Astrocyte (in vitro differentiated cells and primary cell): ENCODE measurements around the gene NDFIP1. TPM values are rescaled to one million over a fixed set of nuclear protein-coding genes. Genes with fewer than 3 reads are reported as not detected.
A peak's percentile ranks its signal among the peaks of the same experiment; 100 is the strongest.

Experiments
- DNase-seq: peaks from one replicate; pipeline ENCODE4 v3.0.0-alpha.2; 2010; ENCODE audit warnings: low read depth
- FAIRE-seq: peaks from 2 replicates; lab custom pipeline; 2011; peaks lifted over from hg19 to GRCh38; lab: Jason Lieb, UNC
- H2AFZ ChIP-seq: 2 replicates; pipeline ENCODE4 v1.6.0; 2012; ENCODE audit warnings: low read depth, low read length, inconsistent platforms
- H3K27ac ChIP-seq: 2 replicates; pipeline ENCODE4 v1.5.1; 2011; ENCODE audit warnings: low read depth, low read length, inconsistent platforms
- H3K27me3 ChIP-seq: 2 replicates; pipeline ENCODE4 v1.6.0; 2011; ENCODE audit warnings: low read length, inconsistent platforms; ENCODE audit not compliant: insufficient read depth
- H3K36me3 ChIP-seq: 2 replicates; pipeline ENCODE4 v1.5.1; 2011; ENCODE audit warnings: low read length, inconsistent platforms; ENCODE audit not compliant: insufficient read depth
- H3K4me1 ChIP-seq: 2 replicates; pipeline ENCODE4 v1.5.1; 2011; ENCODE audit warnings: low read length, inconsistent platforms; ENCODE audit not compliant: insufficient read depth
- H3K4me2 ChIP-seq: 2 replicates; pipeline ENCODE4 v1.6.0; 2012; ENCODE audit warnings: low read length, inconsistent platforms
- H3K4me3 ChIP-seq: 2 replicates; pipeline ENCODE4 v1.5.1; 2011; ENCODE audit warnings: low read depth, mild to moderate bottlenecking, low read length, inconsistent platforms; ENCODE audit not compliant: insufficient read depth
- H3K79me2 ChIP-seq: 2 replicates; pipeline ENCODE4 v1.6.0; 2012; ENCODE audit warnings: mild to moderate bottlenecking, low read length, inconsistent platforms; ENCODE audit not compliant: insufficient read depth
- H3K9ac ChIP-seq: 2 replicates; pipeline ENCODE4 v1.6.0; 2012; ENCODE audit warnings: mild to moderate bottlenecking, low read length, inconsistent platforms
- H3K9me3 ChIP-seq: 2 replicates; pipeline ENCODE4 v1.5.1; 2012; ENCODE audit warnings: low read depth, mild to moderate bottlenecking, low read length, inconsistent platforms; ENCODE audit not compliant: insufficient read depth
- H4K20me1 ChIP-seq: 2 replicates; pipeline ENCODE4 v1.6.0; 2012; ENCODE audit warnings: low read length, inconsistent platforms; ENCODE audit not compliant: insufficient read depth
- H3K27ac Mint-ChIP-seq: one replicate; pipeline ENCODE4 v1.8.0; 2021; ENCODE audit warnings: mild to moderate bottlenecking, mixed read lengths; ENCODE audit not compliant: unreplicated experiment
- H3K27me3 Mint-ChIP-seq: one replicate; pipeline ENCODE4 v1.8.0; 2021; ENCODE audit warnings: low read depth, mixed read lengths; ENCODE audit not compliant: unreplicated experiment
- H3K36me3 Mint-ChIP-seq: one replicate; pipeline ENCODE4 v1.8.0; 2021; ENCODE audit warnings: low read depth, mixed read lengths; ENCODE audit not compliant: unreplicated experiment
- H3K4me1 Mint-ChIP-seq: one replicate; pipeline ENCODE4 v1.8.0; 2021; ENCODE audit warnings: low read depth, mixed read lengths; ENCODE audit not compliant: unreplicated experiment
- H3K4me3 Mint-ChIP-seq: one replicate; pipeline ENCODE4 v1.8.0; 2021; ENCODE audit warnings: mild to moderate bottlenecking, moderate library complexity, mixed read lengths; ENCODE audit not compliant: unreplicated experiment
- H3K9me3 Mint-ChIP-seq: one replicate; pipeline ENCODE4 v1.8.0; 2021; ENCODE audit warnings: mild to moderate bottlenecking, mixed read lengths; ENCODE audit not compliant: unreplicated experiment
- EZH2 ChIP-seq: IDR thresholded peaks from 2 replicates; pipeline ENCODE4 v1.6.1; 2012; ENCODE audit warnings: mild to moderate bottlenecking, low read length, inconsistent platforms; ENCODE audit not compliant: insufficient read depth
- total RNA-seq: library from RNA; stranded (reverse); gene quantifications from 2 replicates; pipeline ENCODE4 v1.2.1, GENCODE V29; 2021
- TF ChIP-seq, protein P1 (sequence below): IDR thresholded peaks from 2 replicates; pipeline ENCODE4 v1.5.1; 2011; ENCODE audit warnings: low read depth, mild to moderate bottlenecking, inconsistent platforms, low read length, moderate library complexity; ENCODE audit not compliant: insufficient read depth

The NDFIP1 gene
- total RNA-seq, 1 donor from 2014 or later = 56.8 TPM

DNA sequence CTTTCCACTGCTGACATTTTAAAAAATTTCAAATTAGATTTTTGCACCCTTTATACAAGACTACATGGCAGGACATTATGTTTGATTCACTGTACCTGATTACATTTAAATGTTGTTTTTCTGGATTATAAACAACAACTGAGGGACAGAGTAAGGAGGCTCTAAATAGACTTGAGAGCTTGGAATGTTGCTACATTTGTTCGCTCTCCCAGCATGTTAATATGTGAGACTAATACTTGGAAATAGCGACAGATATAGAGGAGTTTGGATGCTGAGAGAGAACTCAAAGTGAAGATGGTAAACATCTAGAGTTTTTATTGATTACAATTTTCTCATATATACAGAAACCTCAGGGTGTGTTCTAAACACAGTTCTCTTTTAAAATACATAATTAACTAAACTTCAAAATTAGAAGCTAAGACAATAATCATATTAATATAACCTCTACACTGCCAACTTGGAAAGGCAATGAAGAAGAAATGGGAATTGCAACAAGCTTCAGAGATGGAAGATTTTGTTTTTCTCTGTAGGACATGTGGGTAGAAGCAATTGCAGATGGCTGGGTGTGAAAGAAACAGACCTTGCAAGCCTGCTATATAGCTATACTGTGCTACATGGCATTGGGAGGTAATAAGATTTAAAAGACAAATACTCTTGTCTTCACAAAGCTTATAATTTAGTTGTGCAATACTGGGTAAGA lies 1.4 kb upstream of the NDFIP1 start:
- H4K20me1 ChIP-seq = peaks cover 23% of the 10 kb centered on the region
- peaks cover 13% of the 10 kb centered on the region for H3K4me1 ChIP-seq
- Mint-ChIP-seq H3K9me3 (peaks cover 2% of the 10 kb centered on the region), H3K27ac (no peak overlapping the region), H3K36me3 (peaks cover 3% of the 10 kb centered on the region), H3K4me1 (peaks cover 9% of the 10 kb centered on the region), H3K27me3 (no peaks in the 10 kb centered on the region), H3K4me3 (no peak overlapping the region)
- no peaks in the 10 kb centered on the region for H3K9me3 ChIP-seq
- no peak overlapping the region for H3K27ac ChIP-seq
- no peak overlapping the region for H2AFZ ChIP-seq
- no peaks in the 10 kb centered on the region for H3K27me3 ChIP-seq
- DNase-seq (no peak), FAIRE-seq (no peak)
- H3K36me3 ChIP-seq = no peaks in the 10 kb centered on the region
- H3K9ac ChIP-seq = no peak overlapping the region
- no peak overlapping the region for H3K4me3 ChIP-seq
- TF ChIP-seq, protein P1, sequence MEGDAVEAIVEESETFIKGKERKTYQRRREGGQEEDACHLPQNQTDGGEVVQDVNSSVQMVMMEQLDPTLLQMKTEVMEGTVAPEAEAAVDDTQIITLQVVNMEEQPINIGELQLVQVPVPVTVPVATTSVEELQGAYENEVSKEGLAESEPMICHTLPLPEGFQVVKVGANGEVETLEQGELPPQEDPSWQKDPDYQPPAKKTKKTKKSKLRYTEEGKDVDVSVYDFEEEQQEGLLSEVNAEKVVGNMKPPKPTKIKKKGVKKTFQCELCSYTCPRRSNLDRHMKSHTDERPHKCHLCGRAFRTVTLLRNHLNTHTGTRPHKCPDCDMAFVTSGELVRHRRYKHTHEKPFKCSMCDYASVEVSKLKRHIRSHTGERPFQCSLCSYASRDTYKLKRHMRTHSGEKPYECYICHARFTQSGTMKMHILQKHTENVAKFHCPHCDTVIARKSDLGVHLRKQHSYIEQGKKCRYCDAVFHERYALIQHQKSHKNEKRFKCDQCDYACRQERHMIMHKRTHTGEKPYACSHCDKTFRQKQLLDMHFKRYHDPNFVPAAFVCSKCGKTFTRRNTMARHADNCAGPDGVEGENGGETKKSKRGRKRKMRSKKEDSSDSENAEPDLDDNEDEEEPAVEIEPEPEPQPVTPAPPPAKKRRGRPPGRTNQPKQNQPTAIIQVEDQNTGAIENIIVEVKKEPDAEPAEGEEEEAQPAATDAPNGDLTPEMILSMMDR = no peak
- no peak for TF ChIP-seq EZH2
- no peak overlapping the region for H3K4me2 ChIP-seq
- peaks cover 33% of the 10 kb centered on the region for H3K79me2 ChIP-seq

DNA sequence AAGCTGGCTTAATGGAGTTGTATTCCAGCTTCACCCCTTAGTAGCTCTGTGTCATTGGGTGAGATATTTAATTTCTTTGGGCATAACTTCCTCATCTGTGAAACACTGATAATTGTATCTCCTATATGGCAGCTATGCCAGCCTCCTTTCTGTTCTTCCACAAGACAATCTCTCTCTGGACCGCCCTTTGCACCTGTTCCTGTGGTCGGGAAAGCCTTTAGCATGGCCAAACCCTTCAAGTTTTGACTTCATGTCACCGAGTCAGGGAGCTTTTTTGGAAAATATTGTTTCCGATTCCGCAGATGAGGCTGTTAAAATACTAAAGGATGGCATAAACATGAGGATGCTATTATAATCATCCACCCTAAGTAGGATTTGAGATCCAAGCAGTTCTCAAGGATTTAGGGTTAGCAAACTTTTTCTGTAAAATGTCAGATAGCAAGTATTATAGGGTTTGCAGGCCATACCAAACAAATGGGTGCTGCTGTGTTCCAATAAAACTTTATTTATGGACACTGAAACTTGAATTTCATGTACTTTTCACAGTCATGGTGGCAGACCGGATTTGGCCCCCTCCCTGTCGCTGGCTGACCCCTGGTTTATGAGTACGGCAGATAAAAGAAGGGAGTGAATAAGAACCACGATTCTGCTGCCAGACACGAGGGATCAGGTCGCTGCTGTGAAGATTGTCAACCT lies 695 bp upstream of the NDFIP1 start:
- Mint-ChIP-seq H3K9me3 (peaks cover 2% of the 10 kb centered on the region), H3K4me1 (peaks cover 9% of the 10 kb centered on the region), H3K27me3 (no peaks in the 10 kb centered on the region), H3K27ac (peak overlapping the region; percentile 78), H3K4me3 (peak overlapping the region; percentile 82), H3K36me3 (peaks cover 3% of the 10 kb centered on the region)
- H3K27ac ChIP-seq = peak overlapping the region; percentile 88
- H3K27me3 ChIP-seq = no peaks in the 10 kb centered on the region
- peak overlapping the region; percentile 99 for H2AFZ ChIP-seq
- H3K79me2 ChIP-seq = peaks cover 40% of the 10 kb centered on the region
- no peaks in the 10 kb centered on the region for H3K36me3 ChIP-seq
- TF ChIP-seq, protein P1 = no peak
- no peak for TF ChIP-seq EZH2
- FAIRE-seq = no peak
- peaks cover 26% of the 10 kb centered on the region for H4K20me1 ChIP-seq
- H3K9ac ChIP-seq = peak overlapping the region; percentile 94
- no peaks in the 10 kb centered on the region for H3K9me3 ChIP-seq
- H3K4me3 ChIP-seq = peak overlapping the region; percentile 51
- peak overlapping the region; percentile 86 for H3K4me2 ChIP-seq
- no peak for DNase-seq
- peaks cover 13% of the 10 kb centered on the region for H3K4me1 ChIP-seq
